HEK293T (cell line): Measurements from ENCODE around the gene FOXO1.

ENCODE experiments used
- CTCF ChIA-PET: fragments of 350-600 bp; formaldehyde crosslinking; extraction: SDS; loops from one replicate; lab custom pipeline; 2021; ENCODE audit warnings: antibody characterized with exemption, inconsistent platforms; lab: Yijun Ruan, JAX
- POLR2A ChIA-PET: fragments of 350-600 bp; formaldehyde crosslinking; extraction: SDS; loops from one replicate; lab custom pipeline; 2020; ENCODE audit warnings: antibody characterized with exemption, inconsistent platforms; lab: Yijun Ruan, JAX
- DNase-seq: peaks from one replicate; pipeline ENCODE4 v3.0.0; 2012; ENCODE audit warnings: mixed read lengths; ENCODE audit errors: extremely low spot score
- ARNT ChIP-seq: fragments of 450-650 bp; IDR thresholded peaks from 2 replicates; pipeline ENCODE4 v1.6.1; 2017; ENCODE audit warnings: mild to moderate bottlenecking
- BHLHE40 ChIP-seq: fragments of 450-650 bp; IDR thresholded peaks from 2 replicates; pipeline ENCODE4 v1.6.1; 2016; ENCODE audit warnings: mild to moderate bottlenecking, moderate library complexity, borderline replicate concordance
- CTBP1 ChIP-seq: fragments of 450-650 bp; IDR thresholded peaks from 2 replicates; pipeline ENCODE4 v1.6.1; 2016; ENCODE audit warnings: borderline replicate concordance
- ELF4 ChIP-seq: fragments of 450-650 bp; IDR thresholded peaks from 2 replicates; pipeline ENCODE4 v1.6.1; 2017; ENCODE audit warnings: antibody characterized with exemption
- FOXA1 ChIP-seq: fragments of 450-650 bp; IDR thresholded peaks from 2 replicates; pipeline ENCODE4 v1.6.1; 2016; ENCODE audit warnings: mild to moderate bottlenecking
- FOXK2 ChIP-seq: fragments of 450-650 bp; IDR thresholded peaks from 2 replicates; pipeline ENCODE4 v1.6.1; 2016; ENCODE audit warnings: mild to moderate bottlenecking
- FOXM1 ChIP-seq: fragments of 450-650 bp; IDR thresholded peaks from 2 replicates; pipeline ENCODE4 v1.6.1; 2017; ENCODE audit warnings: mild to moderate bottlenecking, borderline replicate concordance
- HDGF ChIP-seq: fragments of 450-650 bp; IDR thresholded peaks from 2 replicates; pipeline ENCODE4 v1.6.1; 2017; ENCODE audit warnings: antibody characterized with exemption, borderline replicate concordance
- L3MBTL2 ChIP-seq: fragments of 450-650 bp; conservative IDR thresholded peaks from 2 replicates; pipeline ENCODE4 v1.6.1; 2016; ENCODE audit warnings: mild to moderate bottlenecking
- LEF1 ChIP-seq: fragments of 450-650 bp; IDR thresholded peaks from 2 replicates; pipeline ENCODE4 v1.6.1; 2017; ENCODE audit warnings: mild to moderate bottlenecking, borderline replicate concordance
- NFRKB ChIP-seq: fragments of 450-650 bp; IDR thresholded peaks from 2 replicates; pipeline ENCODE4 v1.6.1; 2016; ENCODE audit warnings: mild to moderate bottlenecking, moderate library complexity
- PKNOX1 ChIP-seq: fragments of 450-650 bp; IDR thresholded peaks from 2 replicates; pipeline ENCODE4 v1.6.1; 2016
- SP1 ChIP-seq: fragments of 450-650 bp; IDR thresholded peaks from 2 replicates; pipeline ENCODE4 v1.6.1; 2017
- SUZ12 ChIP-seq: fragments of 450-650 bp; IDR thresholded peaks from 2 replicates; pipeline ENCODE4 v1.6.1; 2016; ENCODE audit warnings: mild to moderate bottlenecking
- TARDBP ChIP-seq: fragments of 450-650 bp; IDR thresholded peaks from 2 replicates; pipeline ENCODE4 v1.6.1; 2016
- ZNF384 ChIP-seq: fragments of 450-650 bp; IDR thresholded peaks from 2 replicates; pipeline ENCODE4 v1.6.1; 2016

Gene FOXO1

GRCh38 chr13:40611004-40611403 lies 55.4 kb downstream of the FOXO1 start:
- CTCF ChIA-PET = no interaction called here
- TF ChIP-seq SUZ12 (no peak), BHLHE40 (no peak), NFRKB (no peak), CTBP1 (no peak), LEF1 (no peak), ZNF384 (no peak), L3MBTL2 (no peak), PKNOX1 (peak; percentile 87)
- POLR2A ChIA-PET = no interaction called here
- DNase-seq = no peak

- POLR2A ChIA-PET = no interaction called here
- no peak for TF ChIP-seq NFRKB
- no peak for TF ChIP-seq ELF4
- no peak for TF ChIP-seq FOXK2
- TF ChIP-seq L3MBTL2 = no peak
- TF ChIP-seq BHLHE40 = no peak
- TF ChIP-seq PKNOX1 = no peak
- no peak for TF ChIP-seq ZNF384
- no peak for TF ChIP-seq SUZ12
- TF ChIP-seq HDGF = no peak
- TF ChIP-seq CTBP1 = no peak
- CTCF ChIA-PET = no interaction called here
- DNase-seq = no peak
Observed at GRCh38 chr13:40609972-40610726, 56.3 kb downstream of the FOXO1 start.

GRCh38 chr13:40608308-40608707 lies 58.1 kb downstream of the FOXO1 start:
- CTCF ChIA-PET = no interaction called here
- no peak for TF ChIP-seq BHLHE40
- TF ChIP-seq ARNT = no peak
- no peak for TF ChIP-seq HDGF
- TF ChIP-seq L3MBTL2 = no peak
- no peak for TF ChIP-seq FOXK2
- TF ChIP-seq FOXA1 = no peak
- no peak for TF ChIP-seq CTBP1
- TF ChIP-seq SP1 = no peak
- TF ChIP-seq SUZ12 = no peak
- no peak for TF ChIP-seq TARDBP
- POLR2A ChIA-PET = no interaction called here
- DNase-seq = no peak

GRCh38 chr13:40605573-40605972 lies 60.9 kb downstream of the FOXO1 start:
- ChIA-PET POLR2A (interaction anchor here (1.3 kb wide), 1 partner anchor 59 kb away, joined by 3 read pairs; no protein-coding TSS in a partner anchor), CTCF (no interaction called here)
- DNase-seq = no peak
- TF ChIP-seq ELF4 = no peak
- no peak for TF ChIP-seq BHLHE40
- TF ChIP-seq SP1 = no peak
- no peak for TF ChIP-seq ARNT
- no peak for TF ChIP-seq L3MBTL2
- TF ChIP-seq FOXK2 = no peak
- TF ChIP-seq PKNOX1 = no peak
- TF ChIP-seq TARDBP = no peak
- no peak for TF ChIP-seq ZNF384
- no peak for TF ChIP-seq NFRKB
- no peak for TF ChIP-seq CTBP1
- no peak for TF ChIP-seq HDGF
- no peak for TF ChIP-seq LEF1
- TF ChIP-seq FOXA1 = no peak
- TF ChIP-seq SUZ12 = no peak
- TF ChIP-seq FOXM1 = no peak

DNA sequence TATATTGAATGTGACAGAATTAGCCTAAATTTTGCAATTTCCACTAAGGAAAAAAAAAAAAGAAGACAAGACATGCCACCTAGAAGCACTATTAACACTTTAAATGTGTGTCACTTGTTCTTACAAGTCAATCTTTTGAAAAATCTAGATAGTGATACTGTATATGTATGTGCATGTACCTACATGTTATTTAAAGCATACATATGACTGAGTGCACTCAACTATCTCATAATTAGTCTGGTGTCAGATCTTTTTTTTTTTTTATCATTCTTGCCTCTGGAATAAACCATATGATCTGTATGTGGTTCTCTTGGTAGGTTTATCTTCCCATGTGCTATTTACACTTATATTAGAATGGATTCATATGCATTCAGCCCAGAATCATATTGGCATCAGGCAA lies 62.3 kb downstream of the FOXO1 start:
- CTCF ChIA-PET = interaction anchor here (0.8 kb wide), 1 partner anchor 8 kb away, joined by 3 read pairs; no protein-coding TSS in a partner anchor
- POLR2A ChIA-PET = no interaction called here
- no peak for TF ChIP-seq ARNT
- no peak for DNase-seq

DNA sequence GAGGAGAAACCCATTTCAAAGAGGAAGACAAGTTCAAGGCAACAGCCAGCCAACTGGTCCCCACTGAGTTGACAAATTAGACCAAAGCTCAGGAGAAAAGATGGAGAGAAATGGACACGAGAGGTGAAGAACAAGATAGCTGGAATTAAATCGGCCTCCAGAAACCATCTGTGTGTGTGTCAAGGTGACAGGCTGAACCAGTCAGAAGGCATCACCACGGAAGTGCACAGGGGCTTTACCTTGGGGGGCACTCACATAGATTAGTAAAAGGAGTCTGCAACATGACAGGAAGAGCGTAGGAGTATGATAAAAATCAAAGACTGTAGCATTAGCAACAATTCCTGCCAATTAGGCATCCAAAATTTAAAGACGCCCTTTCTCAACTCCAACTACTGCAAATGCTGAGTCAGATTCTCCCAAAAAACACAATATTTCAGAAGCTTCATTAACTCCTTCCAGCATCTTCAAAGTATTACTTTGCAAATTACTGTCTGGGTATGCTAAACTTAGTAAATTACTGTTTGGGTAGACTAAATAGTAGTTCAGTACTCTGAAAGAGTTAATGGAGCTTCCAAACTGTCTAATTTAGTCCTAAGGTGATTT lies 66.2 kb downstream of the FOXO1 start:
- ChIA-PET CTCF (no interaction called here), POLR2A (no interaction called here)
- DNase-seq = no peak
- TF ChIP-seq ARNT (no peak), SP1 (no peak), FOXA1 (no peak), ZNF384 (no peak), FOXM1 (no peak), TARDBP (no peak), PKNOX1 (no peak), FOXK2 (no peak), ELF4 (no peak)
